ENCODE data around the gene TSHZ2. TPM values are rescaled to one million over a fixed set of nuclear protein-coding genes. Genes with fewer than 3 reads are reported as not detected.
A peak's percentile ranks its signal among the peaks of the same experiment; 100 is the strongest.

Gene TSHZ2
- polyA plus RNA-seq, 1 donor from 2014 or later: 4.6 TPM

GRCh38 chr20:53493311-53493857 lies 521.2 kb downstream of the TSHZ2 start:
- Histone ChIP-seq H3K9ac (ENCODE audit: low read length) (no peak overlapping the region), H3K36me3 (ENCODE audit: insufficient read depth, low read length) (no peaks in the 10 kb centered on the region), H3K27ac (ENCODE audit: low read length) (no peak overlapping the region), H3K79me2 (replicated peaks; ENCODE audit: insufficient read depth, low read length) (no peaks in the 10 kb centered on the region), H3K4me3 (ENCODE audit: low read length) (no peak overlapping the region), H4K20me1 (ENCODE audit: insufficient read depth) (no peaks in the 10 kb centered on the region), H3F3A (ENCODE audit: insufficient read depth, low read length, poor library complexity, severe bottlenecking) (no peaks in the 10 kb centered on the region), H2AFZ (ENCODE audit: low read depth, low read length) (no peak overlapping the region), H3K27me3 (ENCODE audit: insufficient read depth, low read depth, low read length) (no peaks in the 10 kb centered on the region), H3K4me2 (ENCODE audit: low read length) (no peak overlapping the region), H3K9me3 (ENCODE audit: low read length) (no peaks in the 10 kb centered on the region), H3K9me2 (ENCODE audit: insufficient read depth, low read length) (no peaks in the 10 kb centered on the region)
- peak; percentile 48 for TF ChIP-seq CTCF (IDR thresholded peaks at IDR 0.05; ENCODE audit: poor library complexity, severe bottlenecking)
- TF ChIP-seq MXI1 (conservative IDR thresholded peaks at IDR 0.05; ENCODE audit: poor library complexity, severe bottlenecking): no peak
- TF ChIP-seq RAD21 (conservative IDR thresholded peaks at IDR 0.05): peak; percentile 61
- no peak for TF ChIP-seq TAF1 (IDR thresholded peaks at IDR 0.05; ENCODE audit: low read depth)
- peak; percentile 47 for TF ChIP-seq SMC3 (conservative IDR thresholded peaks at IDR 0.05; ENCODE audit: poor library complexity)

DNA sequence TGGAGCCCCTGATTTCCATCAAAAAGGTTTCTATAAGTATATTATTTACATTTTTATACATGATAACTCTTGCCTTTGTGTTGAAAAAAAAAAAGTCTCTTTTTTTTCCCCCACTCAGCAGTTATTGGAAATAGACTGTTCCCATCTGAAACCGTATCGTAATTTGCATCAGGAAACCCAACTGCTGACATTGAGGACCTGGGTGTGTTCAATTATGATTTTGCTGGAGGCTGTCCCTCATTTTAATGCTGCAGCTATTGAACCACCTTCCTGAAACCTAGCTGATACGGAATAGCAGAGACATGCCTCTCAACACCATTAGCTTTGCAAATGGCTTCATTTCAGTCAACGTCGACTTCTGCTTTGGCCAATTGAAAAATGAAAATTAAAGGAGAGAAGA lies 522.6 kb downstream of the TSHZ2 start:
- Histone ChIP-seq H3K9me2 (ENCODE audit: insufficient read depth, low read length) (no peaks in the 10 kb centered on the region), H3K79me2 (replicated peaks; ENCODE audit: insufficient read depth, low read length) (no peaks in the 10 kb centered on the region), H4K20me1 (ENCODE audit: insufficient read depth) (no peaks in the 10 kb centered on the region), H3K27me3 (ENCODE audit: insufficient read depth, low read depth, low read length) (no peaks in the 10 kb centered on the region), H3K27ac (ENCODE audit: low read length) (peak overlapping the region; percentile 33), H3K36me3 (ENCODE audit: insufficient read depth, low read length) (no peaks in the 10 kb centered on the region), H3K9me3 (ENCODE audit: low read length) (no peaks in the 10 kb centered on the region), H3F3A (ENCODE audit: insufficient read depth, low read length, poor library complexity, severe bottlenecking) (no peaks in the 10 kb centered on the region), H2AFZ (ENCODE audit: low read depth, low read length) (no peak overlapping the region), H3K9ac (ENCODE audit: low read length) (no peak overlapping the region), H3K4me2 (ENCODE audit: low read length) (no peak overlapping the region), H3K4me3 (ENCODE audit: low read length) (no peak overlapping the region)
- TF ChIP-seq SMC3 (conservative IDR thresholded peaks at IDR 0.05; ENCODE audit: poor library complexity) (no peak), RAD21 (conservative IDR thresholded peaks at IDR 0.05) (no peak), CTCF (IDR thresholded peaks at IDR 0.05; ENCODE audit: poor library complexity, severe bottlenecking) (no peak), POLR2AphosphoS5 (IDR thresholded peaks at IDR 0.05) (no peak), MXI1 (conservative IDR thresholded peaks at IDR 0.05; ENCODE audit: poor library complexity, severe bottlenecking) (no peak), TAF1 (IDR thresholded peaks at IDR 0.05; ENCODE audit: low read depth) (no peak), REST (IDR thresholded peaks at IDR 0.05; ENCODE audit: borderline replicate concordance) (no peak)
